GM19023 (cell line): Measurements from ENCODE around the gene AFG1L.
"Not testable (repeated sequence)": the region's sequence is repeated elsewhere in the genome, so short reads cannot be mapped to it uniquely, and the experiment has no call there.

Experiments used
- ATAC-seq: cut with Tn5 transposase; IDR thresholded peaks from one replicate; pipeline ENCODE4 v1.9.1; 2021; ENCODE audit warnings: mild to moderate bottlenecking, moderate library complexity; ENCODE audit not compliant: unreplicated experiment

The AFG1L gene

GRCh38 chr6:108407904-108408827 is 113.3 kb downstream of the AFG1L start:
- ATAC-seq = no peak

DNA sequence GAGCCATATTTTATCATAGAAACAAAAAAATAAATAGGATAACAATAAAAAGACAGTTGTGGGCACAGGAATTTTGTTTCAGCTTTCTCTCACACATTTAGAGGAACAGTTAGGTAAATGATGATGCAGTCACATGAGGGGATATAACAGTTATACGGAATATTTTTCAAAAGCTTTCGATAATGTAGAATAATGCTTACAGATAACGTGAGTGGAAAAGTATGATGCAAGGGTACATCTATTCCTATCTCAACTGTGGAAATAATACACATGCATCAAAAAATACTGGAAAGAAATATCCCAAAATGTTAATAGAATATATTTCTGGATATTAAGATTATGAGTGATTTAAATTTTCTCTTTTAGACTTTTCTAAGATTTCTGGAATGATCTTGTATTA is 114.0 kb downstream of the AFG1L start:
- no peak for ATAC-seq

DNA sequence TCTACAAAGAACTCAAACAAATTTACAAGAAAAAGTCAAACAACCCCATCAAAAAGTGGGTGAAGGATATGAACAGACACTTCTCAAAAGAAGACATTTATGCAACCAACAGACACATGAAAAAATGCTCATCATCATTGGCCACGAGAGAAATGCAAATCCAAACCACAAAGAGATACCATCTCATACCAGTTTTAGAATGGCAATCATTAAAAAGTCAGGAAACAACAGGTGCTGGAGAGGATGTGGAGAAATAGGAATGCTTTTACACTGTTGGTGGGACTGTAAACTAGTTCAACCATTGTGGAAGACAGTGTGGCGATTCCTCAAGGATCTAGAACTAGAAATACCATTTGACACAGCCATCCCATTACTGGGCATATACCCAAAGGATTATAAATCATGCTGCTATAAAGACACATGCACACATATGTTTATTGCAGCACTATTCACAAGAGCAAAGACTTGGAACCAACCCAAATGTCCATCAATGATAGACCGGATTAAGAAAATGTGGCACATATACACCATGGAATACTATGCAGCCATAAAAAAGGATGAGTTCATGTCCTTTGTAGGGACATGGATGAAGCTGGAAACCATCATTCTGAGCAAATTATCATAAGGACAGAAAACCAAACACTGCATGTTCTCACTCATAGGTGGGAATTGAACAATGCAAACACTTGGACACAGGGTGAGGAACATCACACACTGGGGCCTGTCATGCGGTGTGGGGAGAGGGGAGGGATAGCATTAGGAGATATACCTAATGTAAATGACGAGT is 121.4 kb downstream of the AFG1L start:
- ATAC-seq = not testable (repeated sequence)

GRCh38 chr6:108417027-108417426 is 122.2 kb downstream of the AFG1L start:
- no peak for ATAC-seq

DNA sequence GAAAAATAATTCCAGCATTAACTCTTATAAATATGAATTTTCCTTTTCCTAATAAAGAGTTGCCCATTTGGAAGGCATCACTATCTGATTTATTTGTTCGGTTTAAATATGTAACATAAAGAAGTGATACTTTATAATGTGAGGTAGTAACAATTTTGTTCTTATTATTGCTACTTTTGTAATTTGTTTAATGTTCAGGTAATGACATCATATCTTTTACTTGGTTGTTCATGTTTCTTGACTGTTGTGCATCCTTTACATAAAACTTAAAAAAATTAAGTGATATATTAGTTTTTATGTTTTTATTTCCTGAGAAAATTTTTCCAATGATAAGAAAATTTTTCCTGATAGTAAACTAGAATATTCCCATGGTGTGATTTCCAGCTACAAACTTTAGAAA is 124.6 kb downstream of the AFG1L start:
- ATAC-seq = no peak

GRCh38 chr6:108419934-108420609 is 125.2 kb downstream of the AFG1L start:
- ATAC-seq = no peak

DNA sequence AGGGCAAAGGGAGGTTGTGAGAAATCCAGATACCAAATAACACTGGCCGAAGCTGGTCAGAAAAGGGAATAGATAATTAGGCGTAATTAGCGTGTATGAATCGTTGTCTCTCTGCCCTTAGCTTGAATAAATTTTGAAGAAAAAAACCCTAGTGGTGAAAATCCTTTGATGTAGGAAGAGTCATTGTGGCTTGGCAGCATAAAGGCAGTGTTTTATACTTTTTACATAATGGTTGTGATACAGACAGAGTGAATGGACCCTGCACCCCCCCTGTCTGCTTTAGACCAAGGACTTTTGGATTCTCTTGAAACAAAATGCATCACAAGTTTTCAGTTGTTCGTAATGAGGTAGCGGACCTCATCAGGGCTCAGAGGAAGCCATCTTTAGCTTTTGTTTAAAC is 126.5 kb downstream of the AFG1L start:
- ATAC-seq = no peak

- ATAC-seq = no peak
These were observed 129.3 kb downstream of the AFG1L start for GRCh38 chr6:108423982-108424705.

GRCh38 chr6:108425428-108425827 is 130.6 kb downstream of the AFG1L start:
- no peak for ATAC-seq

- ATAC-seq = no peak
These were observed 137.3 kb downstream of the AFG1L start for GRCh38 chr6:108432143-108432542.

DNA sequence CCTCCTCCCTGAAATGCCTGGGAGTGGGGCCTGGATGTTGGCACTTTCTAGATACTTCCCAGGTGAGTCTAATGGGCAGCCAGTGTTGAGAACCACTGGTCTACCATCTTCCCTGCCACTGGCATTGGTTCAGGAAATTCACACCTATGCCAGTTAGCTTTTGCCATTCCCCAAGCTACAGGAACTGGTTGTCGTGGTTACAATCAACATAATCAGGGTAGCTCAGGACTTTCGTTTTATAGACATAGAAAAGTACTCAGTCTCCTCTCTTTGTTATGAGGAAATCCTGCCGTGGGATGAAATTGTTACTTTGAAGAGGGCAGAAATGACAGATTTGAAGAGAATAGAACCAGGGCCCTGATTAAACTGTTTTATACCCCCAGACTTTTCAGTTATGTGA is 137.9 kb downstream of the AFG1L start:
- ATAC-seq = no peak

- no peak for ATAC-seq
These were observed 139.4 kb downstream of the AFG1L start for GRCh38 chr6:108434222-108434621.

- ATAC-seq = no peak
These were observed 140.5 kb downstream of the AFG1L start for GRCh38 chr6:108435391-108435790.

GRCh38 chr6:108436771-108437170 is 141.9 kb downstream of the AFG1L start:
- ATAC-seq = no peak

DNA sequence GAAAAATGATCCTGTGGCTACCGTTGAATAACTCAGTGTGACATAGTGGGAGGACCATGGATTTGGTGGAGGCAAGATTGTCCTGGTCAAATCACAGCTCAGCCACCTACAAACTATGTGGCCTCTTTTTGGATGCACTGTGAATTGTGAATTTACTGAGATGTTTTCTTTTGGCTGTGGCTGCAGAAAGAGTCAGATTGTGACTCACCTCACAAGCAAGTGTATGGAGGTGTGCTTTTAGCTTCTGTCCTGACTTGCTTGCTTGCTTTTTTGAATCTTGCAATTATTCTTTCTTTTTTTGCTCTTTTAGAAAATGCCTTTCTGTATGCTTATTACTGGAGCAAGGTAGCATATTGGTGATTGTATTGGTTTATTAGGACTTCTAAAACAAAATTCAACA is 143.0 kb downstream of the AFG1L start:
- ATAC-seq = no peak

GRCh38 chr6:108438918-108439317 is 144.1 kb downstream of the AFG1L start:
- ATAC-seq = no peak

DNA sequence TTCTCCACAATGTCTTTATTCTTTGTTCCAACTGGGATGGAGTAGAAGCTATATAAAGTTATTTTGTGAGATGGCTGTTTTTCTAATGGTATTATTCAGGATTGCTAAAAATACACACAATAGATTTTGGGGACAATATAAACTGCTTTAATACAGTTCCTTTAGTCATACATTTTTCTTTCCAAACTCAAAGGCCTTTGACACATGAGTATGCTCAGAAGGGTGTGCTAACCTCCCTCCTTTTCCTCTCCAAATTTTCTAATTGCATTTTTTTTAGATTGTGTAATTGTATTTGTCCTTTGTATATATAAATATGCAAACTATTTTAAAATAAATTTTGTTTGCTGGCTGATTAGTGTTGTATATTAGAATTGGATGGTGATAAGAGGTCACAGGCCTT is 146.3 kb downstream of the AFG1L start:
- no peak for ATAC-seq

DNA sequence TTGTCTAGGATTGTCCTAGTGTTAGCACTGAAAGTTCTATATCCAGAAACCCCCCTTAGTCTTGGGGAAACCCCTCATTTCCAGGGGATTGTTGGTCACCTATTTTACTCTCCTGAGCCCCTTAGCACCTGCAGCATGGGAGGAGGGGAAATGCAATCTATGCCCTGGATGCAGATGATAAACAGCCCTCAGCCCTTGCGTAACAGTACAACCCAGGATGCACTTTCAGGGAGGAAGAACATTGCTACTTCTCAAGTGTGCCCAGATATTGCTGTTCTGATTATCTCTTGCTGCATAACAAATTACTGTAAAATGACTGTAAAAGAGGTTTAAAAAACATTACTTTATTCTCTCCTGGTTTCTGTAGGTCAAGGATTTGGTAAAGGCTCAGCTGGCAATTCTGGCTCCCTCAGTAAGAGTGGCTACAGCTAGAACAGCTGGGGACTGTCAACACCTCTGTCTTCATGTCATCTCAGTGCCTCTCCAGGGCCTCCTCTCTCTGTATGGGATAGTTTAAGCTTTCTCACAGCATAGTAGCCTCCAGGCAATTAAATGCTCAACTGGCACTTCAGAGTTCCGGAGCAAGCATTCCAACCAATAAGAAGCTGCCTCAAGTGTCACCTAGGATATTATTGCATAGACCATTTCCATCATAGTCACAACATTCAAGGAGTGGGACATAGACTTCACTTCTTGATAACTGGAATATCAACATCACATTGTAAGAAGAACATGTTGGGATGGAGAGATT is 148.1 kb downstream of the AFG1L start:
- no peak for ATAC-seq

DNA sequence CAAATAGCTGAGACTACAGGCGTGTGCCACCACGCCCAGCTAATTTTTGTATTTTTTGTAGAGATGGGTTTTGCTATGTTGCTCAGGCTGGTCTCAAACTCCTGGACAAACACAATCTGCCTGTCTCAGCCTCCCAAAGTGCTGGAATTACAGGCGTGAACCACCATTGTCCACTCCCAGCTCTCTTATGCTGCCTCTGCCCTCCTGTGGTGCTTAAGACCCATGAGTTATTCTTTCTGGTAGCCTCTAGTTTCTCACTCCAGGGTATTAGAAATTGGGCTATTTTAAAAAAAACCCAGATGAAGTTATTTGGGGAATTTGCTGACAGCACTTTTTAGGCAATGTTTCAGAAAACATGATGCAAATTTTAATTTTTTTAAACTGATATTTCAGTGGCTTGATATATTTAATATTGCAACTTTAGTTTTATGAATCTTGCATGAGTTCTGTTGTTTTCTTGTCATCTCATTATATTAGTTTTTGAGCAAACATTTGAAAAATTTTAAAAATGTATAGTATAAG is 151.8 kb downstream of the AFG1L start:
- no peak for ATAC-seq

- ATAC-seq = no peak
These were observed 153.6 kb downstream of the AFG1L start for GRCh38 chr6:108448481-108448880.
